Measurements from ENCODE around the gene HOXA10. TPM values are rescaled to one million over a fixed set of nuclear protein-coding genes. Genes with fewer than 3 reads are reported as not detected.

The HOXA10 gene
- total RNA-seq, 1 donor from 2014 or later = 19.7 TPM

DNA sequence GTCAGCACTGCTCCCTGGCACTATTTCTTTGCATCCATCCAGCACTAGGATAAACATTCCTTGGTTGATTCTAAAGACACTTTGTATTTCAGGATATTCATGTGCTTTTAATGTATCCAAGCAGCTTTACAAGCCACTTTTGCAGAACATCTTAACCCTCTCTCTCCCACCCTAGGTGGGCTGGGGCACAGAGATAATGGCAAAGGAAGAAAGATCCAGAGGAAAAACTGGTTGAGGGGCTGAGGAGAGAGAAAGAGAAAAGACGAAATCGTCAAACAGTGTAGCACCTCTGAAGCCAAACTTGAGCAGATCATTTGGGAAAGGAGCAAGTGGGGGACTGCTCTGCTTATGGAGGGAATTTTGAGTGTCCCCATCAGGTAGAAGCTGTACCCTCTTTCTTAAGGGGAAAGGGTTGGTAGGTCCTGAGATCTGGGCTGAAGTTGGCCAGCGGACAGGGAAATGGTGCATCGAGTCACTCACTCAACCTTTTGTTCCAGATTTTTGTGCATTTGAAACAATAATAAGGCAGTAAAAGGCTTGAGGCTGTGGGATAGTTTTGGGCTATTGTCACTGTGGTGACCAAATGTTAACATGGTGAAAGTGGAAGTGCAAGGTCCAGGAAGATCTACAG, 30.0 kb upstream of the HOXA10 start:
- no peak for DNase-seq (ENCODE audit: low spot score)

DNA sequence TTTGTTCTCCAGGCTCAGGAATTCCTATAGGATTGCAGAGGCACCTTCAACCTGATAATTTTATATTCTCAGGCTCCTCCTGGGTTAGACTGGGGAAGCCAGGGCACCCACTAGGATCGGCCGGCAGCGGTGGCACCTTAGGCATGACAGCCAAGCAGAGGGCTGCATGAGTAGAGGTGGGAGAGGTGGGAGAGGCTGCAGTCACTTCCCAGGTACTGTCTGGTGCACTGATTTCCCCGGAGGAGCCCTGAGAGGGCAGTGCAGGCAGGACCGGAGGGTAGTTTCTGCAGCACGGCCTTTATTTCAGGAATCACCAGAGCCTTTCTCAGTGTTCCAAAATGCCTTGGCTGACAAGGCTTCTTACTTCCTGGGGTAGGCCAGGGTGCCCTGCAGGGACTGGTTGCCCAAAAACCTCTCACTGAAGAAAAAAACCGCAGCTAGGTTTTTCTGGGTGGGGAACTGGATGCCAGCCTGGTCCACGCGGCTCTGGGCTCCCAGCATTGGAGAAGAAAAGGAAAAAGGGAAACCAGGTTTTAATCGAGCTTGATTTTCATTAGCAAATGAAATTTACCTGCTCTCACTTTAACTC, 29.3 kb upstream of the HOXA10 start:
- DNase-seq (ENCODE audit: low spot score) = no peak

DNA sequence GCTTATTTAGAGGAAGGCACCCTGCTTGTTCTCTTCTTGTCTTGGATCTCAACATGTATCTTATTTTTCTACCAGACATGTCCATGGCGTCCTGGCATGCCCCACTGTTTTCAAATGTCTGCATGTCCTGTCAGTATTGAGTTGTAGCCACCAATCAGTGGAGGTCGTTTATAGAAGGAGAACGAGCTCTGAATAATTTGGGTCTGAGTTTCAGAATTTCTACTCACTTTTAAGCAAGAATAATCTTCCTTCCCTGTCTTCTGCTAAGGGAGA, 28.7 kb upstream of the HOXA10 start:
- no peak for DNase-seq (ENCODE audit: low spot score)

DNA sequence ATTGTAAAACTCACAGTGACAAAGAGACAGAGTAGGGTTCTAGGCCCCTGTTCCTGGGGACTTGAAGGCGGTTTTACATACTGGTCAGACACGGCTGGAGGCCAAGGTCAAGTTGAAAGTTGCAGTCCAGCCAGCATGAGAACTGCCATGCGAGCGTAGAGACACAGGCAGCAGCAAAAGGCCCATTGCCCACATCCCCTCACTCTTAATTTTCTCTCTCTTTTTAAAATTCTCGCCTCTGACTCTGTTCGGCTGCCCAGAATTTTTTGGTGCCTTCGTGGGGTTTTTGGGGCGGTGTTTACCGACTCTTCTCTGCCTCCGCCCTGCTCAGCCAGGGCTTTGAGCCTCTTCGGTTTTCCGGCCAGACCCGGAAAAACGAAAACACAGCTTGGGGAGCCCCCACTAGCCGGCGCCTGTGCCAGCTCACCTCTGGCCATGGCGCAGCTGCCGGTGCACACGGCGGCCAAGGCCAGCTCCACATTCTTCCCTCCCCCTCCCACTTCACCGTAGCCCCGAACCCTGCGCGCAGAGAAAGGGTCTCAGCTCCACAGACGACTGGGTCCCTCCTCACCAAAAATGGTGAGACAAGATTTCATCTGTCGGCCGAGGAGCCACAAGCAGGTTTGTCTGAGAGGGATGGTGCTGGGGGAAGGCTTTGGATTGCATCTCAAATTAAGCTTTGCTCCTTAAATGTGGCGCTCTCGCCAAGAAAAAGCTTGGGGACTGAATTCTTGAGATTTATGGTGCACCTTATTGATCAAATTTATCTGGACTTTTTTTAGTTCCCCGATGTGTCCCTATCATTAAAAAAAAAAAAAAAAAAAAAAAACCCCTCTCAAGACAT, 28.1 kb upstream of the HOXA10 start:
- DNase-seq (ENCODE audit: low spot score) = no peak

DNA sequence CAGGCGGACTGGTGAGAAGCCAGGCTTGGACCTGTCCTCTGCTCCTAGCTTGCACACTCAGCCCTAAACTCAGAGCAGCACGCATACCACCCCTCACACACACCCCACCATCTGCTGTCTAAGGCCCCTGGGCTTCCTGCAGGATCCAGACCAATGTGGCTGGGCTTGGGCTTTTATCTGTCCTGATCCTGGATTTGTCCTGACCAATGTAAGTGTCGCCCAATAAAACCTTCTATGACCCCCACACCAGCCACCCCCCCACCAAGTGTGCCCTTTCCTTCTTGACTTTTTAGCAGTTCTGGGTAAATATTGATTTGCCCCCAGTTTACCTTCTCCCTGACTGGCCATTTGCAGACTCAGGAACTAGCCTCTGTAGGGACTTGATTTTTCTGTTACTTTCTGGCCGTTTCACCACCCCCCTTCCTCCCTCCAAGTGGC, 27.5 kb upstream of the HOXA10 start:
- DNase-seq (ENCODE audit: low spot score) = no peak

DNA sequence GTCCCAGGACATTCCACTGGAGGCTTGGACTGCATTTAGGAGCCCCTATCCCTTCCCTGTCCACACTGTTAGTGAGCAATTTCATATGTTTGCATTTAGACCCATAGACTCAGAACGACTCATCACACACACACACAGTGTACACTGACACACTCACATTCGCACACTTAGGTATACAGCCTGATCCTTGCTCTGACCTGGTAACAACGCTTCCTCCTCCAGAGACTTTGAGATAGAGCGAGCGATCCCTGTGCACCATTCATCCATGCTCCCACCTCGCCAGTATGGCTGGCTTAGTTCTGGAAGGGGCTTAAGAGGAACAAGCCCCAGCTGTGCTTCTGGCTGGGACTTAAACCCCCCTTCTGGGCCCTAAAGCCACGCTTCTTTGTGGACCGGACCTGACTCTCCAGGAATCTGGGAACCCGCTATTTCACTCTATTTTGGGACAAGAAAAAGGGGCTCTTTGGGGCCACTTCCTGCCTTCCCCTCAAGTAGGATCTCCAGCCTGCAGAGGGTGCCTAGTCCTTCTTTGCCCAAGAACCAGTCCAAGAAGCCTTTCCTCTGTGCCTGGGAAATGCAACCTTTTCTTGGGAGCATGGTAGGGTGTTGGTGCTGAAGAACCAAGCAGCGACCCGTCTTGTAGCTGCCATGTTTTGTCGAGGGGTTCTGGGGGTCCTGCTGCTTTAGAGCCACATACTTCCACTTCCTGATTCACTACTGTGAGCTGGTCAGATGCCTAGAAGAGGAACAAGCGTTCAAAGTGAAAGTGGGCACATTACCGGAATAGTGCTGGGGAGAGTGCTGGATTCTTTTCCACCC, 26.9 kb upstream of the HOXA10 start:
- no peak for DNase-seq (ENCODE audit: low spot score)

DNA sequence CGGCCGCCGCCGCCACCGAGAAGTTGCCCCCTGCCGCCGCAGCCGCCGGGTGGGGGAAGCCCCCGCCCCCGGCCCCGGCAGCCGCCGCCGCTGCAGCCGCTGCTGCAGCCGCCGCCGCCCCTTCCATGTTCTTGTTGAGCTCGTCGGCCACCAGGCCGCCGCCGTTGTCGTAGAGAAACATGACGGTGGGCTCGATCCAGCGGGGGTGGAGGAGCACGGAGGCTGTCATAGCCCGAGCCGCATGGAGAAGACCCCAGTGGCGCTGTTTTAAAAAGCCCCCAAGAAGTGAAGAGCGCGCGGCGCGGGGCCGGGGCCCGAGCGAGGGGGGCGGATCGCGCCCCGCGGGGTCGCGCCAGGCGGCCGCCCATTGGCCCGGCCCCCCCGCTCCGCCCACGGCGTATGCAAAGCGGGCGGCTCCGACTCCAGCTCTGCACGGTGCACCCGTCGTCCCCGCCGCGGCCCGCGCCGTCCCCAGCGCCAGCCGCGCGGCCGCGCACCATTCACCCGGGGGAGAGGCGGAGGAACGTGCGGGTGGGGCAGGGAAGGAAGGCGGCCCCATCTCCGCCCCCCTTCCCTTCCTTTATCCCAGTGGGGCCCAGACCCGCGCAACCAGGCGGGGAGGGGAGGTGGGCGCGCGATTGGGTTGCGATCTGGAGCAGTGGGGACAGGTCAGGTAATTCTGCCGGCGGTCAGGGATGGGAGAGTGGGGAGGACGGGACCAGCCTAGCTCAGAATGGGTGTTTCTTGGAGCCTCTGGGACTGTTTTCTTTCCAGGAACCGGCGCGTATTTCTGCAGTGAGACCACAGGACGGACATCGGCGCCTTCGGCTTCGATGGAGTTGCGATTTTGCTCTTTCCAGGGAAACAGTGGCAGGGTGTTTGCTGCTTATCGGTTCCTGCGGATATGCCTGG, 26.0 kb upstream of the HOXA10 start, which contains the start of gene HOXA13:
Gene HOXA13, minus strand, starts transcription at position 243 of the 912 bp plus-strand sequence. Its CDS starts 14 bp downstream, at position 229.
- DNase-seq (ENCODE audit: low spot score) = no peak

DNA sequence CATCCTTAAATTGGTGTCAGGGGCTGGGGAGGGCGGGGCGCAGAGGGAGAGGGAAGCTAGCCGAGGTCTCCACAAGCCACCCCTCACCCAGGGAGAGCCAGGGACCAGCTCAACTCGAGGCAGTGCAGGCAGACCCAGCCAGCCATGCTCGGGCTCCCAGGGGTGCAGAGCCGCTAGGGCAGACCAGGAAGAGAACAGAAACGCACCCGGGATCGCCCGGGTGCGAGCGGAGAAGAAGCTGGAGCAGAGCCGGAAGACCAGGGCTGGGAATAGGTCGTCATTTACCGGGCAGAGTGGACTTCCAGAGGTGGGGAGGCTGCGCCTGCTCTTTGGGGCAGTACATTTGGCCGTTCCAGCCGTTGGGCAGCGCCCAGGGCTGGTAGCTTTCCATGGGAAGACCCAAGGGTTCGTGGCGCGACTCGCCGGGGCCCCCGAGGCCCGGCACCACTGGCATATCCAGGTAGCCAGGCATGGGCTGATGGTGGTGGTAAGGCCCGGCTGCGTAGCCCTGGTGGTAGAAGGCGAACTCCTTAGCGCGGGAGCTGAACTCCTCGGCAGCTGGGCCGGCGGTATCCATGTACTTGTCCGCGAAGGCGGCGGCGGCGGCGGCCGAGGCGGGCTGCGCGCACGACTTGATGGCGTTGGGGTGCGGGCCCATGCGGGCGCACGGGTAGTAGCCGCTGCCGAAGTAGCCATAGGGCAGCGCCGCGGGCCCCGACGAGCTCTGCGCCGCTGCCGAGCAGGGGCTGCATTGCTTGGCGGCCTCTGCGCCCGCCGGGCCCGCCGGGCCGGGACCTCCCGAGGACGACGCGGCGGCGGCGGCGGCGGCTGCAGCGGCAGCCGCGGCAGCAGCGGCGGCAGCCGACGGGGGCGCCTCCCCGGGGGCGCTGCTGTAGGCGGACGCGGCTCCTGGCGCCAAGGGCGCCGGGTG, 25.0 kb upstream of the HOXA10 start:
- peak; percentile 89 for DNase-seq (ENCODE audit: low spot score)

DNA sequence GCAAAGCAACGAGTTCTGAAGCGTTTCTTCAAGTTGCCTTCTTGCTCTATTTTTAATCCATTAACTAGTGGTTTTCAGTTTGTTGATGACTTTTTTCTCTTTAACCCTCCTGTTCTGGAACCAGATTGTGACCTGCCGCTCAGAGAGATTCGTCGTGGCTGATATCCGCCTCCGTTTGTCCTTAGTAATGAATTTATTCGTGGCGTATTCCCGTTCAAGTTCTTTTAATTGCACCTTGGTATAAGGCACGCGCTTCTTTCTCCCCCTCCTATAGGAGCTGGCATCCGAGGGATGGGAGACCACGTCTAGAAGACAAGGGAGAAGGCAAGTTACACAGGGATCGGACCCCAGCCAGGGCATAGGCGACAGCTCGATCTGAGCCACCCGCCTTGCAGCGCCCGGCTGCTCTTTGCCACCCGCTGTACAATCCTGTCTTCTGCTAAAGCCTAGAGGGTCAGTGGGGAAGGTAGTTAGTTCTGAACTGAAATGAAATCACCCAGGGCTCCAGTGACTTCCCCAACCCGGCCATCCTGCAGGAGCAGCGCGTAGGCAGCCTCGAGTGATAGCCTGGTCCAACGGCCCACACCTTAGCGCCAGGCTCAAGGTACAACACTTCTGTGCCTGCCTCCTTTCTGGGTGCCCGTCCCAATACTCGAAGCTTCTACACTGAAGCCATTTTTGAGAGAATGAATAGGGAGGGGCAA, 24.2 kb upstream of the HOXA10 start:
- DNase-seq (ENCODE audit: low spot score) = peak; percentile 74

DNA sequence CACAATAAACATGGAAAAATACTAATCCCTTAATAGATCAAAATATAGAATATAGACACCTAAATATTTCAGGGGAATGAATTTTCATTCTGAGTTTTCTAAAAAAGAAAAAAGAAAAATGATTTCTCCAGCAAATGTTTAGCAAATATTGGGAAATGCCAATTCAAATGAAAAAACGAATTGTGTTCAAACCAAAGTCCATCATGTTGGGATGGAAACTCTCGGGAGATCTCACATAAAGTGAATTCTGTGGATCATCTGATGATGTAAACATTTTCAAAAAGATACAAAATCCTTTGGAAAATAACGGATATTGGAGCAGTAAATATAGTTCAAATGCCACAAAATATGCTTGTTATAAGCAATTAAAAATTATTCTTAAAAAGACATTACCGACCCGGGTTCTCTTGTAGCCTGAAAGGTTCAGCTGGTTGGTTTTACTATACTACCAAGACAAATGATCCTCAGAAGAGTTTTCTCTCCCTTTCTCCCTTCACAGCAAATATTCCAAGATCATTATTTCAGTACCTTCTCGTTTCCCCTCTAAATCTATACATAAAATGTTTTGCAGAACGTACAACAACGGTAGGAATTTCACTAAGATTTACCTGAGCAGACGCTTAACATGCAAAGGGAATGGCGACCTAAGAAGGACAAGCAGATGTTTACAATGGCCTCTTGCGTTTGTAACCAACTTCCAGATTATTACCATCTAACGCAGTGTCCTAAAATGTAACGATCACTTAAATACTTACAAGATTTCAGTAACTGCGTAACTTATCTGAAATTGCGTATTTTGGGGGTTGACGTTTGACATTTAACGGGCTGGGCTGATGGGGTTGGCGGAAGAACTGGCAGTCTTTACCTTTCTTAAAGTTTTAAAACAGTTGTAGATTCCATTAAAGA, 23.3 kb upstream of the HOXA10 start:
- DNase-seq (ENCODE audit: low spot score) = no peak

DNA sequence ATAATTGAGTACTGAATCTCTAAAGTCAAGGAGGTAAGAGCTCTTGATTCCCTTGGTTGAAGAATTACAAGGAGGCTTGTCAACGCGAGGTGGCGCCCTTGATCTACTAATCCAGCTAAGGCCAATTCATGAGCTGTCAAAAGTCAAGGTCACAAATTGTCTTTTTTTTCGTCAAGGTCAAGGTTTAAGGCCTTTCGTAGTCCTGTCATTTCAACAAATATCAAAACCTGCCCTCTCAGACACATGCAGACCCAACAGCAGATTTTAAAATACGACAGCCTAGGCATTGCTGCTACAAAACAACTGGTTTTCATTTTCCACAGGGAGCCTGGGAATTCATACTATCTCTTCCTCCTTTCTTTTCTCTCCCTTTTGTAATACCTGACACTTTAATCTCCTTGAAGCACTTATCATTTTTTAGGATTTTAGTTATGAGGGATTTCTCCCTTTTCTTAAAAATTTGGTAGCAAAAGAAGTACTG, 22.2 kb upstream of the HOXA10 start:
- peak; percentile 89 for DNase-seq (ENCODE audit: low spot score)

DNA sequence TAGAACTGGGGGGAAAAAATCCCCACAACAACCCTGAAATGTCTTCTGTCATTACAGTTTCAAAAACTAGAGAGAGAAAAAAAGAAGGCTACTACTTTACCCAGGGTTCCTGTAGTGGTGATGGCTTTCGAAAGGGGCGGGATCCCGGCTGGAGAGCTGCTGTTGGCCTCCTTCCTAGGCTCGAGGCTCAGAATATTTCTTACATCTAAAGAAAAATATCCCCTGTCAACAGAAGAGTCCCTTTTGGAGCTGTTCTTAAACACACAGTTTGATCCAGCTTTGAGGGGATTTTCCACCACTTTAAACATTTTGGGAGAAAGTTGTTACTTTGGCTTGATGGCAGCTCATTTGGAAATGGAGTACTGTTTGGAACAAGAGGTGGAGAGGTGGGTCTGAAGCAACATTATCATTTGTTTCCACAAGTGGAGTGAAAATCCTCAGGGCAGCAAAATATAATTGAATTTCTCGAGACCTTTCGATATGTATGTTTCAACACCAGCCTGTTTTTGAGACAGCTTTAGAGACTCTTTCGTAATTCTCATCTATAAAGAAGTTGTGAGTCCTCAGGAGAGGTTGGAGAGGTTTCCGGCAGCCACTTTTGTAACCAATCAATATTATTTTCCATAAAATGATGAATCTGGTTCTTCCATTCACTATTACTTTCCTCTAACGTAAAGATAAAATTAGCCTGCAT, 20.7 kb upstream of the HOXA10 start:
- peak; percentile 24 for DNase-seq (ENCODE audit: low spot score)

DNA sequence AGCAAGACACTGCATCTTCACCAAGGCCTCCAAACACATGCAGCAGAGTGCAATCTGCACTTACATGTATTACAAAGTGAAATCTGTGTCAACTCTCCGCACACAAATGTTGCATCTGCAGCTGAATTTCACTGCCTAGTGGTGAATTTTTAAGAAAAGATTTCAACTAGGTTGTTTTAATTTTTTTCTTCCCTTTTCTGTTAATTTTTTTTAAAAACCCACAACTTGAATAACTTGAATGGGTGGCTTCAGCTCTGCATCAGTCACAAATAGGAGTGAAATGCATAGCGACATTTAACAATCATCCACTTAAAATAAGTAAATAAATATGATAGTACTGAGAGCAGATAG, 19.9 kb upstream of the HOXA10 start:
- no peak for DNase-seq (ENCODE audit: low spot score)

DNA sequence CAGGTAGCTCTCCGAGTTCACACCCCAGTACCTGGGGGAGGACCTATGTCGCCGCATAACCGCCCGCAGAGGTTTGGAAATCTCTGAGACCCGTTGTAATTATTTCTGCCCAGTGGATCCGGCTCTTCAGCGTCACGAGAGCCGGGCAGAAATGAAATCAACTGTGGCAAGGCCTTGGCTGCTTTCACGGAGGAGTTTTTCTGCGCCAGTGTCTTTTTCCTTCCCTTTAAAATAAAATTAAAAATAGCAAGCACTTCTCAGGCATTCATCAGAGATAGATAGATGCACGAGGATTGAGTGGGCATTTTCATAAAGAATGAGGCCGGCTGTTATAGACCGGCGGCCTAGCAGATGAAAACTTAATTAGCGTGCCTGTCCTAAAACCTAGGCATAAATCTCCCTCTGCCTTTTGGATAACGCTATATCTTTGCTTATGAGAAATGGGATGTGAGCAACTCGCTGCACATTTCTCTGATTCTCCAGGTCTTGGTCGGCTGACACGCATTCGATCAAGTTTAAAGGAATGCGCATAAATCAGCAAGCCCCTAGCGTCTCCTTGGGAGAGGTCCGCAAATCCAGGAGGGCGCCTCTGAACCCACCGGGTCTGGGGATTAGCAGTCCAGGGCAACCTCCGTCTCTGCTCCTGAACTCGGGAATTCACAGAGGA, 19.3 kb upstream of the HOXA10 start:
- peak; percentile 62 for DNase-seq (ENCODE audit: low spot score)

DNA sequence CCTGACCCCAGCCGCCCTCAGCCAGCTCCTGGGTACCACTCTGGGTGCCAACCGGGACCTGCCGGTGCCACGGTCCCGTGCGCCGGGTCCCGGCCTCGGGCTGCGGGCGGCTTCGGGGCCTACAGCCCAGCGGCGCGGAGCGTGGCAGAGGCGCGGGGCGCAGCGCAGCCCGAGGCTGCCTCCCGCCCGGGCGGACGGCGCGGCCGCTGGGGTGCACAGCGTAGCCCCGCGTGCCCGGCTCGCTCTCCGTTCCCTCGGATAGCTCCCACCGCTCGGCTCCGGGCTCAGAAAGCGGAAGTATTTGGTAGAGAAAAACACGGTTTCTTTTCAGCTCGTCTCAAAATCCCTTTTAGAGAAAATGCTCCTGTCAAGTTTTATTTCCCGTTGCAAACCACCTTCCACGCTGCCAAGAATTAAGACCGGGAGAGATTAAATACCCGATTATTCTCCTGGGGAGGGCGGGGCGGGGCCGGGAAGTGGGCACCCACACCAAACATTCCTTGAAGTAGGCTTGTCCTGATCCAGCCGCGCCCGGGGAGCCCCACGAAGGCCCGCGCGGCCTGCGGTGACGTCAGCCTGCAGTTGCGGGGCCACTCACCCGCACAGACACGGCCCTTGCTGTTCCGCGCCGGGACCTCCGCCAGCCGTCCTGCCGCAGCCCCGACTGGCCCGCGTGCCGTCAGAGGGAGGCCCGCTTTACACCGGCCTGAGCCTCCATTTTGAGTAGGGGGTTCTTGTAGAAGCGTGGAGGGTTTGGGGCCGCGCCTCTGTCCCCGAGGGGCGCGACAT, 18.6 kb upstream of the HOXA10 start:
- DNase-seq (ENCODE audit: low spot score) = peak; percentile 89

Data from mesenteric fat pad (tissue), 1 donor.